Smooth muscle cell (in vitro differentiated cells): ENCODE measurements around the gene ADCY9. TPM values are rescaled to one million over a fixed set of nuclear protein-coding genes. Genes with fewer than 3 reads are reported as not detected.

Source experiments
- DNase-seq: peaks from one replicate; lab custom pipeline; 2025; ENCODE audit not compliant: unreplicated experiment; lab: John Stamatoyannopoulos, UW
- H2AFZ ChIP-seq: fragments of 200-600 bp; sonication (generic); 2 replicates; pipeline ENCODE4 v1.6.0; 2016; ENCODE audit warnings: antibody characterized with exemption, low read depth, mild to moderate bottlenecking
- H3F3A ChIP-seq: fragments of 200-600 bp; sonication (generic); 2 replicates; pipeline ENCODE4 v1.6.0; 2017; ENCODE audit warnings: antibody characterized with exemption, low read depth
- H3K27ac ChIP-seq: fragments of 200-600 bp; sonication (generic); 2 replicates; pipeline ENCODE4 v1.5.1; 2016; ENCODE audit warnings: low read depth, mild to moderate bottlenecking
- H3K27me3 ChIP-seq: fragments of 200-600 bp; sonication (generic); 2 replicates; pipeline ENCODE4 v1.6.1; 2016; ENCODE audit warnings: low read depth, mild to moderate bottlenecking
- H3K36me3 ChIP-seq: fragments of 200-600 bp; sonication (generic); 2 replicates; pipeline ENCODE4 v1.5.1; 2016; ENCODE audit warnings: low read depth
- H3K4me1 ChIP-seq: fragments of 200-600 bp; sonication (generic); 2 replicates; pipeline ENCODE4 v1.5.1; 2016; ENCODE audit warnings: low read depth
- H3K4me2 ChIP-seq: fragments of 200-600 bp; sonication (generic); 2 replicates; pipeline ENCODE4 v1.6.0; 2016; ENCODE audit warnings: mild to moderate bottlenecking
- H3K4me3 ChIP-seq: fragments of 200-600 bp; sonication (generic); 2 replicates; pipeline ENCODE4 v1.5.1; 2016; ENCODE audit warnings: mild to moderate bottlenecking
- H3K79me2 ChIP-seq: fragments of 200-600 bp; sonication (generic); 2 replicates; pipeline ENCODE4 v1.6.0; 2016; ENCODE audit warnings: low read depth, mild to moderate bottlenecking
- H3K9ac ChIP-seq: fragments of 200-600 bp; sonication (generic); 2 replicates; pipeline ENCODE4 v1.6.0; 2016; ENCODE audit warnings: low read depth
- H3K9me3 ChIP-seq: fragments of 200-600 bp; sonication (generic); replicated peaks from 2 replicates; pipeline ENCODE4 v1.5.1; 2016; ENCODE audit warnings: low read depth
- H4K20me1 ChIP-seq: fragments of 200-600 bp; sonication (generic); 2 replicates; pipeline ENCODE4 v1.6.0; 2016; ENCODE audit warnings: low read depth
- CTCF ChIP-seq: fragments of 200-600 bp; sonication (generic); IDR thresholded peaks from 2 replicates; pipeline ENCODE4 v1.5.1; 2017; ENCODE audit warnings: borderline replicate concordance, mild to moderate bottlenecking, antibody characterized with exemption; ENCODE audit not compliant: insufficient read depth, poor library complexity, severe bottlenecking
- WGBS: methylation state at CpG from one replicate; pipeline ENCODE4 v1.1.7; 2016; ENCODE audit warnings: low lambda C conversion rate; 5-methylcytosine and 5-hydroxymethylcytosine counted together
- polyA plus RNA-seq: library from polyadenylated mRNA; unstranded; fragments of >200 nt; fragmentation: Nextera tagmentation; extraction: Ambion mirVana; gene quantifications from 2 replicates; pipeline ENCODE4 v1.2.1, GENCODE V29; 2016
- total RNA-seq: library from RNA; depleted of rRNA; stranded (reverse); fragments of >200 nt; gene quantifications from 2 replicates; pipeline ENCODE4 v1.2.3, GENCODE V29; 2014

The ADCY9 gene
- total and polyA plus RNA-seq, 2 experiments from 2014 or later = 7.2 to 8.9 TPM

GRCh38 chr16:4018391-4018790 lies 97.9 kb downstream of the ADCY9 start:
- Histone ChIP-seq H3K27me3 (no peaks in the 10 kb centered on the region), H3K27ac (no peak overlapping the region), H2AFZ (no peak overlapping the region), H3K9me3 (no peaks in the 10 kb centered on the region), H3K4me2 (no peak overlapping the region), H3K4me3 (no peak overlapping the region), H4K20me1 (no peaks in the 10 kb centered on the region), H3K9ac (no peak overlapping the region), H3F3A (no peaks in the 10 kb centered on the region), H3K79me2 (no peaks in the 10 kb centered on the region), H3K4me1 (no peaks in the 10 kb centered on the region), H3K36me3 (no peaks in the 10 kb centered on the region)
- TF ChIP-seq CTCF = no peak
- DNase-seq = no peak
- 100% methylated on average over 12 of the region's 12 CpGs for WGBS

- no peaks in the 10 kb centered on the region for H3K79me2 ChIP-seq
- no peak for DNase-seq
- H3K27ac ChIP-seq = no peak overlapping the region
- H3K4me1 ChIP-seq = no peaks in the 10 kb centered on the region
- H3K4me2 ChIP-seq = no peak overlapping the region
- no peaks in the 10 kb centered on the region for H3K27me3 ChIP-seq
- no peaks in the 10 kb centered on the region for H3K9me3 ChIP-seq
- WGBS = 94% methylated on average over 14 of the region's 14 CpGs
- no peak overlapping the region for H3K9ac ChIP-seq
- H3K36me3 ChIP-seq = no peaks in the 10 kb centered on the region
- no peak overlapping the region for H2AFZ ChIP-seq
- no peak for TF ChIP-seq CTCF
- H3K4me3 ChIP-seq = no peak overlapping the region
- H3F3A ChIP-seq = no peaks in the 10 kb centered on the region
- no peaks in the 10 kb centered on the region for H4K20me1 ChIP-seq
Measured at GRCh38 chr16:4017807-4018206, 98.4 kb downstream of the ADCY9 start.

GRCh38 chr16:4016658-4017057 lies 99.6 kb downstream of the ADCY9 start:
- DNase-seq = no peak
- H3K4me1 ChIP-seq = no peaks in the 10 kb centered on the region

More at GRCh38 chr16:4016658-4017057, 99.6 kb downstream of the ADCY9 start:
- no peaks in the 10 kb centered on the region for H3K36me3 ChIP-seq
- no peak overlapping the region for H3K27ac ChIP-seq
- no peaks in the 10 kb centered on the region for H3F3A ChIP-seq
- no peak overlapping the region for H3K9ac ChIP-seq
- no peaks in the 10 kb centered on the region for H3K9me3 ChIP-seq
- H3K79me2 ChIP-seq = no peaks in the 10 kb centered on the region
- H2AFZ ChIP-seq = no peak overlapping the region
- no peak for TF ChIP-seq CTCF
- H3K4me2 ChIP-seq = no peak overlapping the region
- H3K27me3 ChIP-seq = no peaks in the 10 kb centered on the region
- WGBS = 71% methylated on average over 4 of the region's 4 CpGs
- H4K20me1 ChIP-seq = no peaks in the 10 kb centered on the region
- no peak overlapping the region for H3K4me3 ChIP-seq
